KMS-11 (cell line): ENCODE data around the gene RGS7.

Experiments
- H2AFZ ChIP-seq: fragments of 200-600 bp; sonication (generic); 2 replicates; pipeline ENCODE4 v1.6.1; 2016; ENCODE audit warnings: antibody characterized with exemption, mixed run types, low read depth
- H3K27ac ChIP-seq: fragments of 200-600 bp; sonication (generic); 2 replicates; pipeline ENCODE4 v1.6.1; 2016; ENCODE audit warnings: mild to moderate bottlenecking, mixed run types
- H3K27me3 ChIP-seq: fragments of 200-600 bp; sonication (generic); 2 replicates; pipeline ENCODE4 v1.6.1; 2017; ENCODE audit warnings: mild to moderate bottlenecking, low read depth, mixed run types, moderate library complexity; ENCODE audit not compliant: insufficient read depth
- H3K36me3 ChIP-seq: fragments of 200-600 bp; sonication (generic); 2 replicates; pipeline ENCODE4 v1.6.1; 2017; ENCODE audit warnings: mild to moderate bottlenecking, mixed run types; ENCODE audit not compliant: insufficient read depth
- H3K4me1 ChIP-seq: fragments of 200-600 bp; sonication (generic); 2 replicates; pipeline ENCODE4 v1.6.1; 2016; ENCODE audit warnings: mild to moderate bottlenecking, low read depth, mixed run types; ENCODE audit not compliant: poor library complexity, severe bottlenecking
- H3K4me2 ChIP-seq: fragments of 200-600 bp; sonication (generic); 2 replicates; pipeline ENCODE4 v1.7.0; 2016; ENCODE audit warnings: mild to moderate bottlenecking, mixed run types
- H3K4me3 ChIP-seq: fragments of 200-600 bp; sonication (generic); IDR thresholded peaks from 2 replicates; pipeline ENCODE4 v1.6.1; 2017; ENCODE audit warnings: low read depth, low read length, mixed read lengths; ENCODE audit not compliant: insufficient read depth
- H3K79me2 ChIP-seq: fragments of 200-600 bp; sonication (generic); 2 replicates; pipeline ENCODE4 v1.6.1; 2016; ENCODE audit warnings: low read depth, mixed run types; ENCODE audit not compliant: insufficient read depth
- H3K9ac ChIP-seq: fragments of 200-600 bp; sonication (generic); 2 replicates; pipeline ENCODE4 v1.6.1; 2016; ENCODE audit warnings: mild to moderate bottlenecking, mixed run types
- H4K20me1 ChIP-seq: fragments of 200-600 bp; sonication (generic); 2 replicates; pipeline ENCODE4 v1.6.1; 2016; ENCODE audit warnings: mild to moderate bottlenecking, mixed run types; ENCODE audit not compliant: insufficient read depth
- TF ChIP-seq, protein P1 (sequence below): fragments of 200-600 bp; sonication (generic); conservative IDR thresholded peaks from 2 replicates; pipeline ENCODE4 v1.6.1; 2017; ENCODE audit warnings: low read depth, mild to moderate bottlenecking, antibody characterized with exemption, low read length, moderate library complexity, mixed read lengths

The RGS7 gene

GRCh38 chr1:241139047-241139446, 218.0 kb downstream of the RGS7 start:
- TF ChIP-seq, protein P1, sequence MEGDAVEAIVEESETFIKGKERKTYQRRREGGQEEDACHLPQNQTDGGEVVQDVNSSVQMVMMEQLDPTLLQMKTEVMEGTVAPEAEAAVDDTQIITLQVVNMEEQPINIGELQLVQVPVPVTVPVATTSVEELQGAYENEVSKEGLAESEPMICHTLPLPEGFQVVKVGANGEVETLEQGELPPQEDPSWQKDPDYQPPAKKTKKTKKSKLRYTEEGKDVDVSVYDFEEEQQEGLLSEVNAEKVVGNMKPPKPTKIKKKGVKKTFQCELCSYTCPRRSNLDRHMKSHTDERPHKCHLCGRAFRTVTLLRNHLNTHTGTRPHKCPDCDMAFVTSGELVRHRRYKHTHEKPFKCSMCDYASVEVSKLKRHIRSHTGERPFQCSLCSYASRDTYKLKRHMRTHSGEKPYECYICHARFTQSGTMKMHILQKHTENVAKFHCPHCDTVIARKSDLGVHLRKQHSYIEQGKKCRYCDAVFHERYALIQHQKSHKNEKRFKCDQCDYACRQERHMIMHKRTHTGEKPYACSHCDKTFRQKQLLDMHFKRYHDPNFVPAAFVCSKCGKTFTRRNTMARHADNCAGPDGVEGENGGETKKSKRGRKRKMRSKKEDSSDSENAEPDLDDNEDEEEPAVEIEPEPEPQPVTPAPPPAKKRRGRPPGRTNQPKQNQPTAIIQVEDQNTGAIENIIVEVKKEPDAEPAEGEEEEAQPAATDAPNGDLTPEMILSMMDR, result no peak
- H3K36me3 ChIP-seq, result no peaks in the 10 kb centered on the region
- H3K4me2 ChIP-seq, result no peak overlapping the region
- no peaks in the 10 kb centered on the region for H3K27me3 ChIP-seq
- no peak overlapping the region for H3K4me3 ChIP-seq
- no peaks in the 10 kb centered on the region for H3K79me2 ChIP-seq
- no peak overlapping the region for H2AFZ ChIP-seq
- H3K4me1 ChIP-seq, result no peaks in the 10 kb centered on the region
- no peak overlapping the region for H3K9ac ChIP-seq
- no peak overlapping the region for H3K27ac ChIP-seq
- H4K20me1 ChIP-seq, result no peaks in the 10 kb centered on the region

- H2AFZ ChIP-seq, result no peak overlapping the region
- H3K4me1 ChIP-seq, result no peaks in the 10 kb centered on the region
- H3K79me2 ChIP-seq, result no peaks in the 10 kb centered on the region
- no peak overlapping the region for H3K9ac ChIP-seq
- no peak overlapping the region for H3K27ac ChIP-seq
- no peak overlapping the region for H3K4me2 ChIP-seq
- TF ChIP-seq, protein P1, result no peak
- no peaks in the 10 kb centered on the region for H4K20me1 ChIP-seq
- no peaks in the 10 kb centered on the region for H3K27me3 ChIP-seq
- no peak overlapping the region for H3K4me3 ChIP-seq
- H3K36me3 ChIP-seq, result no peaks in the 10 kb centered on the region
Observed at GRCh38 chr1:241138248-241138647, 218.8 kb downstream of the RGS7 start.

DNA sequence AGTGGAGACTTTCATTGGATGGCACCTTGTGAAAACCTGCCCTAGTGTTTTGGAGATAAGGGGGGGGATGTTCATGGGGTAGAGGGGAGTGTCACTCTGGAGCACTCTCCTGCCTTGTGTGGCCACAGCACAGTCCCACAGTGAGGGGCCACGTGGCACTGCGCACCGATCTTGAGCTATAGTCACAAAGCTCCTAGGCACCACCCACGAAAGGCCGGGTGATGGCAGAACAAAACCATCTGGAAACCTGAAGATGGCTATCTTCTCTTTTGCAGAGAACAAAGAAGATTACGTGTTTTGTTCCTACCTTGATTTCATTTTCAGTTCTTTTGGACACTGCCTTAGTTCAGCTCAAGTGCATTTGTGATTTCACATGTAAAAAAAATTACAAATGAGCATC, 220.6 kb downstream of the RGS7 start:
- no peak overlapping the region for H3K9ac ChIP-seq
- no peaks in the 10 kb centered on the region for H3K79me2 ChIP-seq
- H3K27me3 ChIP-seq, result no peaks in the 10 kb centered on the region
- no peak overlapping the region for H3K4me3 ChIP-seq
- H2AFZ ChIP-seq, result no peak overlapping the region
- no peak overlapping the region for H3K27ac ChIP-seq
- TF ChIP-seq, protein P1, result no peak
- H3K4me2 ChIP-seq, result no peak overlapping the region
- no peaks in the 10 kb centered on the region for H3K36me3 ChIP-seq
- no peaks in the 10 kb centered on the region for H3K4me1 ChIP-seq
- H4K20me1 ChIP-seq, result no peaks in the 10 kb centered on the region

GRCh38 chr1:241131636-241132194, 225.3 kb downstream of the RGS7 start:
- Histone ChIP-seq H3K4me1 (no peaks in the 10 kb centered on the region), H2AFZ (no peak overlapping the region), H3K36me3 (no peaks in the 10 kb centered on the region), H3K4me3 (no peak overlapping the region), H3K79me2 (no peaks in the 10 kb centered on the region), H3K27me3 (no peaks in the 10 kb centered on the region), H3K4me2 (no peak overlapping the region), H3K27ac (no peak overlapping the region), H3K9ac (no peak overlapping the region), H4K20me1 (no peaks in the 10 kb centered on the region)
- TF ChIP-seq, protein P1, result no peak
